Hepatocyte (in vitro differentiated cells): ENCODE data around the gene OR2L3.

ENCODE experiments used
- CTCF ChIP-seq: fragments of 200-600 bp; sonication (generic); IDR thresholded peaks from 2 replicates; pipeline ENCODE4 v1.5.1; 2016; ENCODE audit warnings: antibody characterized with exemption, mild to moderate bottlenecking; ENCODE audit not compliant: poor library complexity
- EZH2 ChIP-seq: fragments of 200-600 bp; sonication (generic); IDR thresholded peaks from 2 replicates; pipeline ENCODE4 v1.6.1; 2016; ENCODE audit warnings: antibody characterized with exemption, mild to moderate bottlenecking, borderline replicate concordance

GRCh38 chr1:248065604-248066003 is 19.0 kb downstream of the OR2L3 start:
- no peak for TF ChIP-seq CTCF
- TF ChIP-seq EZH2: no peak
